Ovary (tissue), 9 donors: ENCODE data around the gene SREBF2. TPM values are rescaled to one million over a fixed set of nuclear protein-coding genes. Genes with fewer than 3 reads are reported as not detected.

Experiments
- DNase-seq, 5 donors: peaks; one replicate each; pipeline ENCODE4 v3.0.0-alpha.2; 2019 to 2020
- H3K27ac ChIP-seq, 2 donors: fragments of 200-600 bp; one replicate each; pipeline versions ENCODE4 v1.5.1 to v1.8.0; 2019 to 2022
- H3K27me3 ChIP-seq: fragments of 200-600 bp; one replicate; pipeline ENCODE4 v1.8.0; 2022
- H3K36me3 ChIP-seq: fragments of 200-600 bp; sonication (generic); one replicate; pipeline ENCODE4 v1.5.1; 2019
- H3K4me1 ChIP-seq: one replicate; pipeline ENCODE4 v1.8.1; 2013; ENCODE audit warnings: mild to moderate bottlenecking, moderate library complexity; ENCODE audit not compliant: insufficient read depth
- H3K4me3 ChIP-seq: fragments of 200-600 bp; sonication (generic); one replicate; pipeline ENCODE4 v1.5.1; 2017
- H3K9me3 ChIP-seq, 2 donors: fragments of 200-600 bp in 1 of 2; sonication (generic) in 1 of 2; one replicate each; pipeline versions ENCODE4 v1.5.1 to v1.8.1; 2013 to 2019; ENCODE audit warnings: mild to moderate bottlenecking in 1 of 2, moderate library complexity in 1 of 2
- EP300 ChIP-seq: sonication (generic); formaldehyde crosslinking; IDR thresholded peaks from one replicate; pipeline ENCODE4 v1.6.1; 2017; ENCODE audit warnings: antibody characterized with exemption
- POLR2A ChIP-seq: fragments of 450-650 bp; IDR thresholded peaks from one replicate; pipeline ENCODE4 v1.6.1; 2017; ENCODE audit warnings: antibody characterized with exemption, mild to moderate bottlenecking, moderate library complexity
- WGBS, 3 donors: extraction: QIAGEN DNeasy Blood & Tissue Kit in 1 of 3; methylation state at CpG; one replicate each; pipeline versions ENCODE4 v1.1.5 to v1.1.7; 2013 to 2017; 5-methylcytosine and 5-hydroxymethylcytosine counted together
- intact Hi-C, 4 donors: fragments of 100-400 bp; cut with DNase I; formaldehyde crosslinking; loops; one replicate each; pipeline versions ENCODE4 v1.11.0 to v1.15.1; 2022 to 2023
- polyA plus RNA-seq, 2 donors: library from polyadenylated mRNA; stranded (reverse); fragments of 200-250 nt in 1 of 2; fragments of 350-450 nt in 1 of 2; fragmentation: Illumina TruSeq in 1 of 2; extraction: RNeasy Lipid Tissue Mini Kit (QIAGEN cat#74804) in 1 of 2; gene quantifications; one replicate each; pipeline ENCODE4 v1.2.3, GENCODE V29; 2013 to 2014
- total RNA-seq, 7 donors: library from RNA; depleted of rRNA in 2 of 7; stranded (reverse); fragments of >200 nt in 2 of 7; fragmentation: NEBNext Ultra II Directional in 3 of 7; extraction: Animal tissue kit (Norgen Biotek cat#: 25700) in 3 of 7; gene quantifications; one replicate each; pipeline versions ENCODE4 v1.1.0 to v1.2.4, GENCODE V29; 2016 to 2023
- TF ChIP-seq, protein P1 (sequence below), 3 donors: fragments of 450-650 bp in 2 of 3; fragments of 200-600 bp in 1 of 3; IDR thresholded peaks; one replicate each; pipeline versions ENCODE4 v1.5.1 to v1.8.0; 2016 to 2022; ENCODE audit warnings: antibody characterized with exemption in 3 of 3, mild to moderate bottlenecking in 1 of 3
- donor health status: DM: no; HTN: no; CAD: no; lungs with moderate emphysema.
- donor health status: DM: no; HTN: no; CAD: no.
- donor health status: Bipolar disorder and iron deficiency.
- donor health status: DM: yes; HTN: yes; CAD: no.
- donor health status: DM: no; HTN: no; CAD: no.
- donor health status: DM: yes; HTN: yes; CAD: no.

The SREBF2 gene
- total and polyA plus RNA-seq, 9 donors = 29.2 to 215 (median 74.1) TPM

DNA sequence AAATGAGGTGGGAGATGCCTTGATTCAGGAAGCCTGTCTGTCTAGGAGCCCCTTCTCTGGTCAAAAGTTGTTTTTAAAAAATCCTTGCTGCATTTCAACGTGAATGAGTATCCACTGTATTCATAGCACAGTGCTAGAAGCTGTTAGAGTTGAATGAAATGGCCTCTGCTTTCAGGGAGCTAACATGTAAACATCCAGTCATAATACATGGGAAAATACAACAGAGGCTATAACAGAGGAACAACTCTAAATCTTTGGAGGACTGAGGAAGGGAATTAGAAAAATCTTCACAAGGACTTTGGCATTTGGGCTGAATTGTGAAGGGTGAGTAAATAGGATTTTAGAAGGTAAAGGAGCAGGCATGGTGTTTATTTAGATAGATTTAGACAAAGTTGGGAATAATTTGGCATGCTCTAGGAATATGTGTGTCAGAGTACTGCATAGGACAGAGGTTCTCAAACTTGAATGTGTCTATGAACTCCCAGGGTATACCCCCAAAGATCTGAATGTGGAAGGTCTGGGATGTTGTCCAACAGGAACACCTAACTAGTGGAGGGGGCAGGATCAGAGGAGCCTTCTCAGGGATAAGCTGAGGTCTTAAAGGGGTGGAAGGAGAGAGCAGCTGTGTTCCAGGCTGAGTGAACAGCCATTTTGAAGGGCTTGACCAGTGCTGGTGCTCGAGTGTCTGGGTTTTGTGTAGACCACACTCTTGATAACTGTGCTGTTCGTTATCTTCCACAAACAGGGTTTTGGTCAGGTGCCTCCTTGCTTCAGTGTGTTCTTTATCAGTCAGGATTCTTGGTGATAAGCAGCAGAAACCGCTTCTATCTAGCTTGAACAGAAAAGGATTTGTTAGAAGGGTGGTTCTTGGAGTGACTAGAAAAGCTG is 12.7 kb downstream of the SREBF2 start:
- Histone ChIP-seq H3K9me3 (no peaks in the 10 kb centered on the region), H3K27me3 (no peaks in the 10 kb centered on the region), H3K27ac (no peak overlapping the region), H3K4me1 (peaks cover 4% of the 10 kb centered on the region), H3K36me3 (no peaks in the 10 kb centered on the region), H3K4me3 (no peak overlapping the region)
- TF ChIP-seq POLR2A (no peak), EP300 (no peak)
- TF ChIP-seq, protein P1, sequence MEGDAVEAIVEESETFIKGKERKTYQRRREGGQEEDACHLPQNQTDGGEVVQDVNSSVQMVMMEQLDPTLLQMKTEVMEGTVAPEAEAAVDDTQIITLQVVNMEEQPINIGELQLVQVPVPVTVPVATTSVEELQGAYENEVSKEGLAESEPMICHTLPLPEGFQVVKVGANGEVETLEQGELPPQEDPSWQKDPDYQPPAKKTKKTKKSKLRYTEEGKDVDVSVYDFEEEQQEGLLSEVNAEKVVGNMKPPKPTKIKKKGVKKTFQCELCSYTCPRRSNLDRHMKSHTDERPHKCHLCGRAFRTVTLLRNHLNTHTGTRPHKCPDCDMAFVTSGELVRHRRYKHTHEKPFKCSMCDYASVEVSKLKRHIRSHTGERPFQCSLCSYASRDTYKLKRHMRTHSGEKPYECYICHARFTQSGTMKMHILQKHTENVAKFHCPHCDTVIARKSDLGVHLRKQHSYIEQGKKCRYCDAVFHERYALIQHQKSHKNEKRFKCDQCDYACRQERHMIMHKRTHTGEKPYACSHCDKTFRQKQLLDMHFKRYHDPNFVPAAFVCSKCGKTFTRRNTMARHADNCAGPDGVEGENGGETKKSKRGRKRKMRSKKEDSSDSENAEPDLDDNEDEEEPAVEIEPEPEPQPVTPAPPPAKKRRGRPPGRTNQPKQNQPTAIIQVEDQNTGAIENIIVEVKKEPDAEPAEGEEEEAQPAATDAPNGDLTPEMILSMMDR (IDR thresholded peaks at IDR 0.05) = no peak
- 43 to 65% (median 59%) methylated on average over 4 of the region's 4 CpGs for WGBS, 3 donors
- intact Hi-C loops = no loop called here
- no peak for DNase-seq

DNA sequence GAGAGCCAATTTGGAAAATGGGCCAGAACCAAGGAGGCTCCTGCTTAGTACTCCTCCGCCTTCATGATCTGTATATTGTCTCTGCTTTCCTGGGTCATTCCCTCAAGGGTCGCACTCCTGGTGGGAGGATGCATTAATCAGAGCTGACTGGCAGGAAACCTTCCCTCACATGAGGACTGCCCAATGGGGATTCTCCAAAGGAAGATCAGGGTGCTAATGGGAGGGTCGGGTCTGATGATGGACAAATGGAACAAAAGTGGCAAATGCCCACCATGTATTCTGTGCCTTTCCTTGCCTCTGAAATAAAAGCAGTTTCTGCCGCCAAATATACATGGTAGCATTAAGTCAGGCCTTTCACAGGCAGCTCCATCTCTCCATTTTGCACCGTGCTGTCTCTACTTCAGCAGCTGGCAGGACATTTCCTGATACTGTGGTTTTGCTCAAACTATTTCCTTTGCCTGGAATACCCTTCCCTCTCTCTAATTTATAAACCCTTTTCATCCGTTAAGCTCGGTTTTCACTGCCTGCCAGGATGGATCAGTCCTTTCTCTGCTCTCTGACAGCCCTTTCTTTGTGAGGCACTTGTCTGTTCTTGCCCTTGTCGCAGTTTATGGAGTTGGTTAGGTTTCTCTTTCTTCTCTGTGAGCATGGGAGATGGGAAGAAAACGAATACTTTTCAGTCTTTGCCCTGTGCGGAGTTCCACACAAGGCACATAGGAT is 13.5 kb downstream of the SREBF2 start:
- Histone ChIP-seq H3K27me3 (no peaks in the 10 kb centered on the region), H3K36me3 (no peaks in the 10 kb centered on the region), H3K4me1 (no peaks in the 10 kb centered on the region), H3K9me3 (no peaks in the 10 kb centered on the region), H3K4me3 (no peak overlapping the region), H3K27ac (no peak overlapping the region)
- WGBS, 3 donors = 82 to 86% (median 83%) methylated on average over 10 of the region's 10 CpGs
- TF ChIP-seq EP300 = no peak
- DNase-seq = no peak
- intact Hi-C loops = no loop called here

DNA sequence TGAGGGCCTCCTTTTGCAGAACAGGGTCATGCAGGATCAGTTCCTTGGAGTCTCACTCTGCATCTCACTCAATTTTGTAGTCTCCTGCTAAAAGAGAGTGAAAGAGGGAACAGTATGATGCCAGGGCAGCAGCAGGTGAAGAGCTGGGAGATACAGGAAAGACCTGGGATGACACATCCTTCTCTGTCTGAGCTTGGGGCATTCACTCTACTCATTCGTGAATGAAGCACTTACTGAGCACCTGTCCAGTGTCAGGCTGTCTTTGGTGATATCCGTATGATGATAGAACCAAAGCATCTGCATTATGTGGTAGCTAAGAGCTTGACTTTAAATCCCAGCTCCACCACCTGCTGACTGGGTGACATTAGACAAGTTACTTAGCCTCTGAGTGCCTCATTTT is 14.4 kb downstream of the SREBF2 start:
- no peak for DNase-seq
- WGBS, 3 donors = 75 to 86% (median 76%) methylated on average over 2 of the region's 2 CpGs
- Histone ChIP-seq H3K4me1 (no peaks in the 10 kb centered on the region), H3K36me3 (no peaks in the 10 kb centered on the region), H3K9me3 (no peaks in the 10 kb centered on the region), H3K4me3 (no peak overlapping the region), H3K27ac (no peak overlapping the region), H3K27me3 (no peaks in the 10 kb centered on the region)
- intact Hi-C loops = no loop called here
- TF ChIP-seq EP300 (no peak), POLR2A (no peak)
- TF ChIP-seq, protein P1 (IDR thresholded peaks at IDR 0.05) = no peak

DNA sequence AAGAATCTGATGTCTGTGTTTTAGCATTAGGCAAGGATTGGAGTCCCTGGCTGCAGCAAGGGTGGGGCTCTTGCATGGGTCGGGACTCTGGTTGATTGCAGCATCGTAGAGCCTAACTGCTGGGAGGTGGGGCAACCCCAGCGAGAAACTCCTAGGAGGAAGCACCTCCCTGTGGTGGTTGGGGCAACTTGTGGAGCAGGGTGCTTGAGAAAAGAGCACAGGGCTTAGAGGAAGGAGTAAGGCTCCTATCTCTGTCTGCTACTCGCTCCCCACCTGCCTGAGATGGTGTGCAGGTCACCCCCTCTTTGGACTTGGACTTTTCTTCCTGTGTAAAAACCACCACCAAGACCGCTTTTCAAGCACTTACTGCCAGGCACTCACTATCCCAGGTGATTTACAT is 15.6 kb downstream of the SREBF2 start:
- intact Hi-C loops = no loop called here
- H3K27ac ChIP-seq = no peak overlapping the region
- DNase-seq = no peak
- no peak overlapping the region for H3K4me3 ChIP-seq
- H3K36me3 ChIP-seq = no peaks in the 10 kb centered on the region
- H3K4me1 ChIP-seq = no peaks in the 10 kb centered on the region
- H3K27me3 ChIP-seq = no peaks in the 10 kb centered on the region
- WGBS, 3 donors = 81 to 86% (median 85%) methylated on average over 5 of the region's 5 CpGs
- TF ChIP-seq EP300 = no peak
- TF ChIP-seq POLR2A = no peak
- TF ChIP-seq, protein P1 (IDR thresholded peaks at IDR 0.05) = no peak
- no peaks in the 10 kb centered on the region for H3K9me3 ChIP-seq

DNA sequence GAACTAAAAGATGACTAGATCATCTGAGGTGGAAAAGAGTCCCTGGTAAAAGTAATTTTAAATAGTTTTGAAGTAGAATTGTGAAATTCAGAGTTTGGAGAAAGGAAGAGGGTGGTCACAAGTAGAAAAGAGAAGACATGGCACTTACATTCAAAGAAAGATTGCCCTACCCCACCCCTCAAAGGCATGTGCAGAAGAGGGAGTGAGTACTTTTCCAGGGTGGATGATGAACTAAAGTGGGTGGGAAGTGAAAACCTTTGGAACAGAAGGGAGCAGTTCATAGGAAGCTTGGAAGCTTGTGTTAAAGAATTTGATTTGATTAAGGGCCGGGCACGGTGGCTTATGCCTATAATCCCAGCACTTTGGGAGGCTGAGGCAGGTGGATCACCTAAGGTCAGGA is 23.6 kb downstream of the SREBF2 start:
- Histone ChIP-seq H3K4me3 (no peak overlapping the region), H3K4me1 (peaks cover 3% of the 10 kb centered on the region), H3K27me3 (no peaks in the 10 kb centered on the region), H3K27ac (no peak overlapping the region), H3K36me3 (no peaks in the 10 kb centered on the region), H3K9me3 (no peaks in the 10 kb centered on the region)
- 72 to 85% (median 84%) methylated on average over 2 of the region's 2 CpGs for WGBS, 3 donors
- TF ChIP-seq, protein P1 (IDR thresholded peaks at IDR 0.05) = no peak
- TF ChIP-seq POLR2A = no peak
- intact Hi-C loops = no loop called here
- no peak for DNase-seq
